ENCODE data around the gene CLCNKA. TPM values are rescaled to one million over a fixed set of nuclear protein-coding genes. Genes with fewer than 3 reads are reported as not detected.

Gene CLCNKA
- total RNA-seq, 1 experiment from 2014 or later = 0.10 TPM

DNA sequence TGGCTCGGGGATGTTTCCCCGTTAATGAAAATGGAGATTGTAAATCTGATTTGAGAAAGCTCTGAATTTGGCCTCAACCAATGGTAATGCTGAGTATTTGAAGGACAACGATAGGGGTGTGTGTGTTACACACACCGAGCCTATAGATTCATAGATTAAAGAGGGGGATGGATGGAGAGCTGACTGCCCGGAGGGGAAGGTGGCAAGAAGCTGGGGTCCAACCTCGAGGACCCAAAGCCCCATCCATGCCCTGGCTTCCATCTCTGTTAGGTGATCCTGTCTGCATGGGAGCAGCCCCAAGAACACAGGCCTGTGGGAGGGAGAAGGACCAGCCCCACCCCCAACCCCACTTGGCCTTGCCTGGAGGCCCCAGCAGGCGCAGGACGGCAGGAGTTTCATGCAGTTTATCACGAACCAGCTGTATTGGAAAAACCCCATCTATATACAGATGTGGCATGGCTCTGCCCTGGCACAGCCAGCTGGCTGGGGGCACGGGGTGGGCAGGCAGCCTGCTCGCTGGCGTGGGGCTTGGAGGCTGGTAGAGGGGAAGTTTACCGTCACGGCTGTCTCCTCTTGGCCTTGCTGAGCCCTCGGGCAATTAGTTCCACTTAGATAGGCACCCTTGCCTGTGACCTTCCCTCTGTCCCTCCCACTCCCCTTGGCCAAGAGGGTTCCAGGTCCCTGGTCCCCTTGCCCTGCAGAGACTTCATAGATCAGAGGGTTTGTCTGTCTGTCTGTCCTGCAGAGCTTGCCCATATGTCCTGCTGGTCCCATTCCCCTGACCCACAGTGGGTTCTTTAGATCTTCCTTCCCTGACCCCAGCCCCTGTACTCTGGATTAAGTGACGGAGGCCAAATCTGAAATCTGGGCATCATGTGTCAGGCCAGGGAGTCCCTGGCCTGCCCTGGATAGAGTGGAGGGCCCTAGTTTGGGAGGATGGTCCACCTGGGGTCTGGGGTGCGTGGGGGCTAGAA, 7.0 kb upstream of the CLCNKA start:
- no peak overlapping the region for H3K27ac ChIP-seq (ENCODE audit: low read depth, low read length)
- no peaks in the 10 kb centered on the region for H4K20me1 ChIP-seq (ENCODE audit: insufficient read depth)
- ATAC-seq (no peak), DNase-seq (ENCODE audit: low read depth, low spot score) (no peak)
- H3K79me2 ChIP-seq (ENCODE audit: insufficient read depth, low read length) = no peaks in the 10 kb centered on the region
- TF ChIP-seq CEBPB (IDR thresholded peaks at IDR 0.05; ENCODE audit: low read depth) (no peak), ZFX (IDR thresholded peaks at IDR 0.05) (no peak), POLR2AphosphoS5 (IDR thresholded peaks at IDR 0.05; ENCODE audit: low read depth, low read length) (no peak), MAX (IDR thresholded peaks at IDR 0.05) (no peak), CTCF (IDR thresholded peaks at IDR 0.05 in 2 of 3, conservative IDR thresholded peaks at IDR 0.05 in 1 of 3; ENCODE audit: borderline replicate concordance in 1 of 3, insufficient read depth in 1 of 3, low read depth in 2 of 3, low read length in 2 of 3) (no peak), SIN3A (IDR thresholded peaks at IDR 0.05; ENCODE audit: low read depth) (no peak), FOSL1 (IDR thresholded peaks at IDR 0.05; ENCODE audit: low read depth) (no peak), POLR2A (IDR thresholded peaks at IDR 0.05; ENCODE audit: borderline replicate concordance, extremely low read depth, insufficient read depth, insufficient read length) (no peak), EZH2 (IDR thresholded peaks at IDR 0.05) (no peak), SP1 (IDR thresholded peaks at IDR 0.05; ENCODE audit: low read depth) (no peak), TCF7L2 (IDR thresholded peaks at IDR 0.05; ENCODE audit: borderline replicate concordance, extremely low read depth, insufficient read depth, insufficient read length) (no peak), EGR1 (IDR thresholded peaks at IDR 0.05; ENCODE audit: low read depth) (no peak), ELF1 (IDR thresholded peaks at IDR 0.05; ENCODE audit: borderline replicate concordance, low read depth) (no peak), ATF3 (IDR thresholded peaks at IDR 0.05) (no peak), REST (IDR thresholded peaks at IDR 0.05; ENCODE audit: low read depth) (no peak), EZH2phosphoT487 (IDR thresholded peaks at IDR 0.05; ENCODE audit: borderline replicate concordance) (no peak), JUND (IDR thresholded peaks at IDR 0.05) (no peak), RAD21 (IDR thresholded peaks at IDR 0.05; ENCODE audit: low read depth) (no peak), SRF (IDR thresholded peaks at IDR 0.05; ENCODE audit: low read depth) (no peak)
- TF ChIP-seq, protein P1, sequence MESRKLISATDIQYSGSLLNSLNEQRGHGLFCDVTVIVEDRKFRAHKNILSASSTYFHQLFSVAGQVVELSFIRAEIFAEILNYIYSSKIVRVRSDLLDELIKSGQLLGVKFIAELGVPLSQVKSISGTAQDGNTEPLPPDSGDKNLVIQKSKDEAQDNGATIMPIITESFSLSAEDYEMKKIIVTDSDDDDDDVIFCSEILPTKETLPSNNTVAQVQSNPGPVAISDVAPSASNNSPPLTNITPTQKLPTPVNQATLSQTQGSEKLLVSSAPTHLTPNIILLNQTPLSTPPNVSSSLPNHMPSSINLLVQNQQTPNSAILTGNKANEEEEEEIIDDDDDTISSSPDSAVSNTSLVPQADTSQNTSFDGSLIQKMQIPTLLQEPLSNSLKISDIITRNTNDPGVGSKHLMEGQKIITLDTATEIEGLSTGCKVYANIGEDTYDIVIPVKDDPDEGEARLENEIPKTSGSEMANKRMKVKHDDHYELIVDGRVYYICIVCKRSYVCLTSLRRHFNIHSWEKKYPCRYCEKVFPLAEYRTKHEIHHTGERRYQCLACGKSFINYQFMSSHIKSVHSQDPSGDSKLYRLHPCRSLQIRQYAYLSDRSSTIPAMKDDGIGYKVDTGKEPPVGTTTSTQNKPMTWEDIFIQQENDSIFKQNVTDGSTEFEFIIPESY (IDR thresholded peaks at IDR 0.05; ENCODE audit: extremely low read depth, insufficient replicate concordance, low read length) = no peak
- H3K4me1 ChIP-seq (ENCODE audit: control insufficient read depth in 1 of 2, insufficient read depth in 2 of 2, low read length in 2 of 2) = peaks cover 10 to 28% of the 10 kb centered on the region in 2 experiments
- no peak overlapping the region for H3K4me2 ChIP-seq (ENCODE audit: low read length)
- ChIA-PET CTCF (no interaction called here), POLR2A (no interaction called here), RAD21 (ENCODE audit: low non-redundant PET in 1 of 2, low total read pairs in 2 of 2, uncharacterized antibody in 2 of 2, unreplicated experiment in 2 of 2) (no interaction called here)
- no peak overlapping the region for H2AFZ ChIP-seq (ENCODE audit: low read depth, low read length, poor library complexity, severe bottlenecking)
- no peaks in the 10 kb centered on the region for H3K36me3 ChIP-seq (ENCODE audit: control insufficient read depth in 1 of 2, insufficient read depth in 2 of 2, low read length in 2 of 2)
- intact Hi-C loops (cut with micrococcal nuclease) = no loop called here
- no peaks in the 10 kb centered on the region for H3K27me3 ChIP-seq (ENCODE audit: insufficient read depth, low read length)
- no TSS peak for BruUV-seq (replicated peaks)
- no peaks in the 10 kb centered on the region for H3K9me2 ChIP-seq (ENCODE audit: insufficient read depth)
- no peaks in the 10 kb centered on the region for H3K9me3 ChIP-seq (ENCODE audit: control insufficient read depth in 1 of 2, insufficient read depth in 1 of 2, low read depth in 1 of 2, low read length in 2 of 2)
- H3K4me3 ChIP-seq (replicated peaks in 1 of 2; ENCODE audit: low read depth in 1 of 2, low read length in 2 of 2) = no peak overlapping the region
- H3K9ac ChIP-seq (ENCODE audit: low read length) = no peak overlapping the region
